GM20000 (cell line): Measurements from ENCODE around the gene S100A8.

Experiments
- DNase-seq: peaks from one replicate; pipeline ENCODE4 v3.0.0; 2012; ENCODE audit warnings: low spot score
- CTCF ChIP-seq: IDR thresholded peaks from 2 replicates; pipeline ENCODE4 v1.5.1; 2012; ENCODE audit warnings: mild to moderate bottlenecking, control low read depth; ENCODE audit errors: extremely low read depth, missing control alignments

The S100A8 gene

GRCh38 chr1:153384958-153385580 lies 5.8 kb downstream of the S100A8 start:
- no peak for DNase-seq
- TF ChIP-seq CTCF, result no peak

GRCh38 chr1:153380711-153381110 lies 10.2 kb downstream of the S100A8 start:
- no peak for TF ChIP-seq CTCF
- no peak for DNase-seq

- no peak for TF ChIP-seq CTCF
Observed at GRCh38 chr1:153379591-153379990, 11.3 kb downstream of the S100A8 start.

GRCh38 chr1:153375511-153375910 lies 15.4 kb downstream of the S100A8 start, which contains the start of gene S100A12:
Gene S100A12, minus strand, starts transcription at chr1:153375621. Its CDS starts 1,029 bp downstream, at chr1:153374592.
- no peak for TF ChIP-seq CTCF
- DNase-seq, result no peak

More at GRCh38 chr1:153379591-153379990, 11.3 kb downstream of the S100A8 start:
- no peak for DNase-seq

GRCh38 chr1:153374071-153374470 lies 16.8 kb downstream of the S100A8 start:
- DNase-seq, result no peak
- no peak for TF ChIP-seq CTCF

- no peak for DNase-seq
- TF ChIP-seq CTCF, result no peak
Observed at GRCh38 chr1:153372571-153372970, 18.3 kb downstream of the S100A8 start.

- no peak for TF ChIP-seq CTCF
Observed at GRCh38 chr1:153371231-153371630, 19.6 kb downstream of the S100A8 start.

More at GRCh38 chr1:153371231-153371630, 19.6 kb downstream of the S100A8 start:
- DNase-seq, result no peak
